Body of pancreas (tissue), 4 donors: Measurements from ENCODE around the gene LDAH.

Experiments
- POLR2A ChIP-seq, 3 donors: fragments of 450-650 bp; IDR thresholded peaks; one replicate each; pipeline ENCODE4 v1.6.1; 2016; ENCODE audit warnings: antibody characterized with exemption in 3 of 3, mild to moderate bottlenecking in 2 of 3
- TF ChIP-seq, protein P1 (sequence below), 7 experiments: fragments of 450-650 bp in 4 of 7; fragments of 200-600 bp in 3 of 7; sonication (generic) in 3 of 7; IDR thresholded peaks; one replicate each; pipeline ENCODE4 v1.5.1; 2016 to 2019; ENCODE audit warnings: antibody characterized with exemption in 7 of 7

DNA sequence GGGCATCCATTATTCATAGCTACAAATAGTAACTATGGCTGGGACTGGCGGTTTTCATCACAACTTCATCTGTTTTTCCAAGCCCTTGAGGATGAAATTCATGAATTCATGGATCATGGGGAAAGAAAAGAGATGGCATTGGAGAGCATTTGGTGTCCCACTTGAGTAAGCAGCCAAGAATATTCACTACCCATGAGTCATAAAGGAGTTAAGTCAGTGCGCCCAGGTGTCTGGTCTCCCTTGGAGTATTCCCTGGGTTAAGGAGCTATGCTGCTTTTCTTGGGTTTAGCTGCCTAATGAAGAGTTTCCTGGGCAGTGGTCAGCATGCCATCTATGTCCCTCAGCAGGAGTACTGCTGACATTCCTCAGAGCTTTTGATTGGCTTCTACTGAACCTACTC lies 21.3 kb upstream of the LDAH start:
- TF ChIP-seq, protein P1, sequence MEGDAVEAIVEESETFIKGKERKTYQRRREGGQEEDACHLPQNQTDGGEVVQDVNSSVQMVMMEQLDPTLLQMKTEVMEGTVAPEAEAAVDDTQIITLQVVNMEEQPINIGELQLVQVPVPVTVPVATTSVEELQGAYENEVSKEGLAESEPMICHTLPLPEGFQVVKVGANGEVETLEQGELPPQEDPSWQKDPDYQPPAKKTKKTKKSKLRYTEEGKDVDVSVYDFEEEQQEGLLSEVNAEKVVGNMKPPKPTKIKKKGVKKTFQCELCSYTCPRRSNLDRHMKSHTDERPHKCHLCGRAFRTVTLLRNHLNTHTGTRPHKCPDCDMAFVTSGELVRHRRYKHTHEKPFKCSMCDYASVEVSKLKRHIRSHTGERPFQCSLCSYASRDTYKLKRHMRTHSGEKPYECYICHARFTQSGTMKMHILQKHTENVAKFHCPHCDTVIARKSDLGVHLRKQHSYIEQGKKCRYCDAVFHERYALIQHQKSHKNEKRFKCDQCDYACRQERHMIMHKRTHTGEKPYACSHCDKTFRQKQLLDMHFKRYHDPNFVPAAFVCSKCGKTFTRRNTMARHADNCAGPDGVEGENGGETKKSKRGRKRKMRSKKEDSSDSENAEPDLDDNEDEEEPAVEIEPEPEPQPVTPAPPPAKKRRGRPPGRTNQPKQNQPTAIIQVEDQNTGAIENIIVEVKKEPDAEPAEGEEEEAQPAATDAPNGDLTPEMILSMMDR (IDR thresholded peaks at IDR 0.05), result no peak
- no peak for TF ChIP-seq POLR2A (IDR thresholded peaks at IDR 0.05)
